ENCODE data around the gene MTUS2.

DNA sequence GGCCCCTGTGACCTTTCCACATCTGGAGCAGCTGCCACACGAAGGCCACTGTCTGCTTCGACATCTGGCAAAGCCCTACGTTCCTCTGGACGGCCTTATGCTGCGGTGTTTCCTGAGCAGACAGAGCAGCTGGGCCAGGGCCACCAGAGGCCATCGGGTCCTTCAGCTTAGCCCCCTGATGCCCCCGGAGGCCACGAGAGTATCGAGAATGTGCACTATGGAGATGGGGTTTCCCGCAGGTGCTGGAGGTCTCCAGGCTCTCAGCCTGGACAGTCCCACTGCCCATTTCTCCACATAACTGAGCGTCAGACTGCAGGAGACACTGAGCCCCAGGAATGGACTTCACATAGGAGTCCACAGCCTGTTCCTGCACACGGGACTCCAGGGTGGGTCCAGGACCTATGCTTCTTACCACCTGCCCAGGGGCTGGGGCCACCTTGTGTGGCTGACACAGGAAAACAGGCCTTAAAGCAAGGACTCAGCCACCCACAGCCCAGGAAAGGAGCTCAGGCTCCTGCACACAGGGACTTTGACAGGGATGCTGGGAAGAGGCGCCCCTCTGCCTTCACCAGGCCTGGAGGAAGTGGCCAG, 694.7 kb downstream of the MTUS2 start:
- TF ChIP-seq POLR2A (IDR thresholded peaks at IDR 0.05) (no peak), EP300 (IDR thresholded peaks at IDR 0.05; ENCODE audit: low read depth) (no peak)
- TF ChIP-seq, protein P1, sequence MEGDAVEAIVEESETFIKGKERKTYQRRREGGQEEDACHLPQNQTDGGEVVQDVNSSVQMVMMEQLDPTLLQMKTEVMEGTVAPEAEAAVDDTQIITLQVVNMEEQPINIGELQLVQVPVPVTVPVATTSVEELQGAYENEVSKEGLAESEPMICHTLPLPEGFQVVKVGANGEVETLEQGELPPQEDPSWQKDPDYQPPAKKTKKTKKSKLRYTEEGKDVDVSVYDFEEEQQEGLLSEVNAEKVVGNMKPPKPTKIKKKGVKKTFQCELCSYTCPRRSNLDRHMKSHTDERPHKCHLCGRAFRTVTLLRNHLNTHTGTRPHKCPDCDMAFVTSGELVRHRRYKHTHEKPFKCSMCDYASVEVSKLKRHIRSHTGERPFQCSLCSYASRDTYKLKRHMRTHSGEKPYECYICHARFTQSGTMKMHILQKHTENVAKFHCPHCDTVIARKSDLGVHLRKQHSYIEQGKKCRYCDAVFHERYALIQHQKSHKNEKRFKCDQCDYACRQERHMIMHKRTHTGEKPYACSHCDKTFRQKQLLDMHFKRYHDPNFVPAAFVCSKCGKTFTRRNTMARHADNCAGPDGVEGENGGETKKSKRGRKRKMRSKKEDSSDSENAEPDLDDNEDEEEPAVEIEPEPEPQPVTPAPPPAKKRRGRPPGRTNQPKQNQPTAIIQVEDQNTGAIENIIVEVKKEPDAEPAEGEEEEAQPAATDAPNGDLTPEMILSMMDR (IDR thresholded peaks at IDR 0.05), result no peak
